SJCRH30 (cell line): Measurements from ENCODE around the gene PADI3. TPM values are rescaled to one million over a fixed set of nuclear protein-coding genes. Genes with fewer than 3 reads are reported as not detected.

Source experiments
- DNase-seq, 2 experiments: peaks; one replicate each; pipeline ENCODE4 v3.0.0-alpha.2; 2015 to 2020
- H3K27ac ChIP-seq: fragments of 250-450 bp; sonication (Bioruptor Pico); 2 replicates; pipeline ENCODE4 v1.5.1; 2020; ENCODE audit warnings: mild to moderate bottlenecking, moderate library complexity
- H3K27me3 ChIP-seq: fragments of 250-450 bp; sonication (Bioruptor Pico); 2 replicates; pipeline ENCODE4 v1.5.1; 2020; ENCODE audit warnings: mild to moderate bottlenecking, moderate library complexity
- H3K36me3 ChIP-seq: fragments of 250-450 bp; sonication (Bioruptor Pico); 2 replicates; pipeline ENCODE4 v1.5.1; 2020; ENCODE audit warnings: mild to moderate bottlenecking, moderate library complexity
- H3K4me1 ChIP-seq: fragments of 250-450 bp; sonication (Bioruptor Pico); 2 replicates; pipeline ENCODE4 v1.5.1; 2020; ENCODE audit warnings: mild to moderate bottlenecking, moderate library complexity
- H3K4me3 ChIP-seq: fragments of 250-450 bp; sonication (Bioruptor Pico); 2 replicates; pipeline ENCODE4 v1.5.1; 2020; ENCODE audit warnings: mild to moderate bottlenecking, moderate library complexity
- H3K9me3 ChIP-seq: fragments of 250-450 bp; sonication (Bioruptor Pico); replicated peaks from 2 replicates; pipeline ENCODE4 v1.5.1; 2020; ENCODE audit warnings: mild to moderate bottlenecking, moderate library complexity
- total RNA-seq: library from RNA; depleted of rRNA; stranded (reverse); fragments of >200 nt; shearing (Covaris generic); gene quantifications from 2 replicates; pipeline ENCODE4 v1.2.3, GENCODE V29; 2014

The PADI3 gene
- total RNA-seq, 1 experiment from 2014 or later = 6.1 TPM

DNA sequence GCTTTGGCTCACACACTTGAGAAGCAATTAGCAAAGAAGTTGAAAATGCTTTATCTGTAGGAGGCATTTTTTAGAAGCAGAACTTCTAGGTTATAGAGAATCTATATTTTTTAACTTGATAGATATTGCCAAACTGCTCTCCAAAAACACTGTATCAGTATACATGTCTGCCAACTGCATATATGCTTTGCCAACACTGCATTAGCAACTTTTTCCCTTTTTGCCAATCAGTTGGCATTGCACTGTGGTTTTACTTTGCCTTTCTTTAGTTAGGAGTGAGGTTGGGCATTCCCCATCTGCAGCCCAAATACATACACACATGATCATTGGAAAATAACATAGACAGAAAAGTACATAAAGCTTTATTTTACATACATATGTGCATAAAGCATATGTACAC, 15.0 kb downstream of the PADI3 start:
- Histone ChIP-seq H3K27ac (no peak overlapping the region), H3K9me3 (no peaks in the 10 kb centered on the region; the same call in 1 of the 2 replicates), H3K4me3 (no peak overlapping the region), H3K36me3 (no peaks in the 10 kb centered on the region), H3K4me1 (peaks cover 12% of the 10 kb centered on the region), H3K27me3 (no peaks in the 10 kb centered on the region)
- no peak for DNase-seq

GRCh38 chr1:17264470-17264869, 15.6 kb downstream of the PADI3 start:
- Histone ChIP-seq H3K36me3 (no peaks in the 10 kb centered on the region), H3K4me1 (peaks cover 10% of the 10 kb centered on the region), H3K9me3 (no peaks in the 10 kb centered on the region; the same call in 1 of the 2 replicates), H3K27ac (no peak overlapping the region), H3K4me3 (no peak overlapping the region), H3K27me3 (no peaks in the 10 kb centered on the region)
- DNase-seq = no peak

- H3K4me1 ChIP-seq = peaks cover 3% of the 10 kb centered on the region
- H3K36me3 ChIP-seq = no peaks in the 10 kb centered on the region
- DNase-seq = no peak
- H3K27ac ChIP-seq = no peak overlapping the region
- H3K9me3 ChIP-seq = no peaks in the 10 kb centered on the region; the same call in 1 of the 2 replicates
- no peaks in the 10 kb centered on the region for H3K27me3 ChIP-seq
- H3K4me3 ChIP-seq = no peak overlapping the region
These were observed 16.3 kb downstream of the PADI3 start for GRCh38 chr1:17265162-17265561.

GRCh38 chr1:17265950-17266349, 17.1 kb downstream of the PADI3 start:
- Histone ChIP-seq H3K27me3 (no peaks in the 10 kb centered on the region), H3K9me3 (no peaks in the 10 kb centered on the region; the same call in 1 of the 2 replicates), H3K4me1 (no peaks in the 10 kb centered on the region), H3K36me3 (no peaks in the 10 kb centered on the region), H3K4me3 (no peak overlapping the region), H3K27ac (no peak overlapping the region)
- no peak for DNase-seq

DNA sequence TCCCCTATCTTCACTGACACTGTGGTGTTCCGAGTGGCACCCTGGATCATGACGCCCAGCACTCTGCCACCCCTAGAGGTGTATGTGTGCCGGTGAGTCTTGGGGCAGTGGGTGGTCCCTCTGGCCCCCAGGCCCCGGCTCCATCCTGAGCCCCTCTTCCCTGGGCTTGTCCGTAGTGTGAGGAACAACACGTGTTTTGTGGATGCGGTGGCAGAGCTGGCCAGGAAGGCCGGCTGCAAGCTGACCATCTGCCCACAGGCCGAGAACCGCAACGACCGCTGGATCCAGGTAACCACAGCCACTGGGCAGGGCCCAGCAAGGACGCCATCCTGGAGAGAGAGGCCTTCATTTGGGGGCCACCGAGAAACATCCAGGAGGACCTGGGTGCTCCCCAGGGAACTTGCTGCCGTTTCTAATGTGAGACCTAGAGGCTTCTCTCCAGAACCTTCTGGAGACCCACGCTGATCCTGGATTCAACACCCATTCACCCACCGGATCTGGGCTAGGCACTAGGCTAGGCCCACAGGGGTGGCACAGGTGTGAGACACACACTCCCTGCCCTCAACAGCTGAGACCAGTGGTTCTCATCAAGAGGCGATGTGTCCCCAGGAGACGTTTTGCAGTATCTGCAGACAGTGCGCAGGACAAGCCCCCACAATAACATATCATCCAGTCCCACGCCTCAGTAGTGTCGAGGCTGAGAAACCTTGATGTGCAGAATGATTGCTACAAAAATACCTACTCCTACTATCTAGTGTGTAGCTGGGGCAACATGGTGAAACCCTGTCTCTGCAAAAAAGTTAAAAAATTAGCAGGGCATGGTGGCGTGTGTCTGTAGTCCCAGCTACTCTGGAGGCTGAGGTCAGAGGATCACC, 22.2 kb downstream of the PADI3 start:
- no peaks in the 10 kb centered on the region for H3K9me3 ChIP-seq
- H3K27ac ChIP-seq = no peak overlapping the region
- peaks cover 13% of the 10 kb centered on the region for H3K4me1 ChIP-seq
- no peak for DNase-seq
- H3K27me3 ChIP-seq = no peaks in the 10 kb centered on the region
- H3K4me3 ChIP-seq = no peak overlapping the region
- no peaks in the 10 kb centered on the region for H3K36me3 ChIP-seq

- Histone ChIP-seq H3K9me3 (no peaks in the 10 kb centered on the region), H3K36me3 (no peaks in the 10 kb centered on the region), H3K4me3 (no peak overlapping the region), H3K27me3 (no peaks in the 10 kb centered on the region), H3K27ac (no peak overlapping the region), H3K4me1 (peaks cover 13% of the 10 kb centered on the region)
- DNase-seq = no peak
These were observed 23.2 kb downstream of the PADI3 start for GRCh38 chr1:17272066-17272465.

GRCh38 chr1:17272646-17273045, 23.7 kb downstream of the PADI3 start:
- no peaks in the 10 kb centered on the region for H3K36me3 ChIP-seq
- no peak overlapping the region for H3K4me3 ChIP-seq
- no peaks in the 10 kb centered on the region for H3K9me3 ChIP-seq
- no peak overlapping the region for H3K27ac ChIP-seq
- DNase-seq = no peak
- peaks cover 13% of the 10 kb centered on the region for H3K4me1 ChIP-seq
- H3K27me3 ChIP-seq = no peaks in the 10 kb centered on the region

DNA sequence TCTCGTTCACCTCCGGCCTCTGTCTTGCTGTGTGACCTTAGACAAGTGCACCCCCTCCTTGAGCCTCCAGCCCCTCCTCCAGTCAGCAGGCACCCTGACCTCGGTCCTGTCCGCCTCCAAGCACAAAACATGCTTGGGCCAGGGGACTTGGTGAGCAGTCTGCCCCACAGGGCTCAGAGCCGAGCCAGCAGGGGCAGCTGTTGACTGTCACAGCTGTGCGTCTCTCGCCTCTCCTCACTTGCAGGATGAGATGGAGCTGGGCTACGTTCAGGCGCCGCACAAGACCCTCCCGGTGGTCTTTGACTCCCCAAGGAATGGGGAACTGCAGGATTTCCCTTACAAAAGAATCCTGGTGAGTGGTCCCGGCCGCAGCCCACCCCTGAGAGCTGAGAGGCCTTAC, 24.2 kb downstream of the PADI3 start:
- H3K4me3 ChIP-seq = no peak overlapping the region
- no peak overlapping the region for H3K27ac ChIP-seq
- no peaks in the 10 kb centered on the region for H3K27me3 ChIP-seq
- H3K4me1 ChIP-seq = peaks cover 13% of the 10 kb centered on the region
- DNase-seq = peak; percentile 48 to 58
- no peaks in the 10 kb centered on the region for H3K36me3 ChIP-seq
- no peaks in the 10 kb centered on the region for H3K9me3 ChIP-seq

GRCh38 chr1:17274186-17275170, 25.6 kb downstream of the PADI3 start:
- no peaks in the 10 kb centered on the region for H3K36me3 ChIP-seq

GRCh38 chr1:17276568-17276967, 27.7 kb downstream of the PADI3 start:
- H3K4me3 ChIP-seq = no peak overlapping the region
- no peak overlapping the region for H3K27ac ChIP-seq
- no peak for DNase-seq
- peaks cover 13% of the 10 kb centered on the region for H3K4me1 ChIP-seq
- H3K36me3 ChIP-seq = no peaks in the 10 kb centered on the region
- no peaks in the 10 kb centered on the region; the same call in 1 of the 2 replicates for H3K27me3 ChIP-seq
- no peaks in the 10 kb centered on the region for H3K9me3 ChIP-seq

More at GRCh38 chr1:17274186-17275170, 25.6 kb downstream of the PADI3 start:
- H3K4me3 ChIP-seq = no peak overlapping the region
- H3K27ac ChIP-seq = no peak overlapping the region
- no peaks in the 10 kb centered on the region for H3K27me3 ChIP-seq
- peak; percentile 79 to 88 for DNase-seq
- H3K4me1 ChIP-seq = peaks cover 13% of the 10 kb centered on the region
- no peaks in the 10 kb centered on the region for H3K9me3 ChIP-seq

DNA sequence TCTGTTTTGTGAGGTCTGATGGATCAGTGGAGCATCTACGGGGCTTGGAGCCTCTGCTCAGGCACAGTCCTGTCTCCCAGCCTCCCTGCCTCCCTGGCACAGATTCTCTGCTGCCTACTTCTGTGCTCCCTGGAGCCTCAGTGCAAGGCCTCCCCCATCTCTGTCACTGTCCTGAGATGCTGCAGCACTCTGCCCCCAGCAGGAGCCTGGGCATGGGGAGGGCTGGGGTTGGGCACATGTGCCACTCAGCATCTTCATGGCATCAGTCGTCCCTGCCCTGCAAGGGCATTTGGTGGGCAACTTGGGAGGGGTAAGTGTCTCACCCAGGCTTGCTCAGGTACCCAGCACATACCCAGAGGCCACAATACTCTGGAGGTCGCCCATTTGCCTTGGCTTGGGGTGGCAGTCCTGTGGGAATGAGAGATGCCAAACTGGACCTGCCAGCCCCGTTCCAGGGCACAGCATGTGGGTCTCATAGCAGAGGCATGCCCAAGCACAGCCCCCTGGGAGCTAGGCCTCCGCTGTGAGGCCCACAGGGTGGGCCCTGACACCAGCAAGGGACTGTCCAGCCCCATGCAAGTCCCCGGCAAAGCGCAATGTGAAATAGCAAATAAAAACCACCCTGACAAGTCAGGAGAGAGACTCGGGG, 28.7 kb downstream of the PADI3 start:
- no peak for DNase-seq
- Histone ChIP-seq H3K4me3 (no peak overlapping the region), H3K4me1 (peaks cover 13% of the 10 kb centered on the region), H3K9me3 (no peaks in the 10 kb centered on the region), H3K27me3 (no peaks in the 10 kb centered on the region; the same call in 1 of the 2 replicates), H3K27ac (no peak overlapping the region), H3K36me3 (no peaks in the 10 kb centered on the region)

- H3K9me3 ChIP-seq = no peaks in the 10 kb centered on the region
- peaks cover 2% of the 10 kb centered on the region; the same call in 1 of the 2 replicates for H3K4me1 ChIP-seq
- DNase-seq = no peak
- no peaks in the 10 kb centered on the region for H3K36me3 ChIP-seq
- H3K4me3 ChIP-seq = no peak overlapping the region
- no peaks in the 10 kb centered on the region; the same call in 1 of the 2 replicates for H3K27me3 ChIP-seq
- no peak overlapping the region for H3K27ac ChIP-seq
These were observed 30.3 kb downstream of the PADI3 start for GRCh38 chr1:17278996-17279830.

- no peak for DNase-seq
- Histone ChIP-seq H3K27ac (no peak overlapping the region), H3K9me3 (no peaks in the 10 kb centered on the region), H3K27me3 (no peaks in the 10 kb centered on the region; the same call in 1 of the 2 replicates), H3K4me1 (no peaks in the 10 kb centered on the region), H3K36me3 (no peaks in the 10 kb centered on the region), H3K4me3 (no peak overlapping the region)
These were observed 31.5 kb downstream of the PADI3 start for GRCh38 chr1:17280436-17280835.

GRCh38 chr1:17280894-17281293, 32.0 kb downstream of the PADI3 start:
- no peaks in the 10 kb centered on the region; the same call in 1 of the 2 replicates for H3K27me3 ChIP-seq
- no peak for DNase-seq

More at GRCh38 chr1:17280894-17281293, 32.0 kb downstream of the PADI3 start:
- Histone ChIP-seq H3K9me3 (no peaks in the 10 kb centered on the region), H3K4me1 (no peaks in the 10 kb centered on the region), H3K27ac (no peak overlapping the region), H3K4me3 (no peak overlapping the region), H3K36me3 (no peaks in the 10 kb centered on the region)
